ENCODE results near the gene PRR11.
"Not testable (repeated sequence)": the region's sequence is repeated elsewhere in the genome, so short reads cannot be mapped to it uniquely, and the experiment has no call there.

PRR11 gene

DNA sequence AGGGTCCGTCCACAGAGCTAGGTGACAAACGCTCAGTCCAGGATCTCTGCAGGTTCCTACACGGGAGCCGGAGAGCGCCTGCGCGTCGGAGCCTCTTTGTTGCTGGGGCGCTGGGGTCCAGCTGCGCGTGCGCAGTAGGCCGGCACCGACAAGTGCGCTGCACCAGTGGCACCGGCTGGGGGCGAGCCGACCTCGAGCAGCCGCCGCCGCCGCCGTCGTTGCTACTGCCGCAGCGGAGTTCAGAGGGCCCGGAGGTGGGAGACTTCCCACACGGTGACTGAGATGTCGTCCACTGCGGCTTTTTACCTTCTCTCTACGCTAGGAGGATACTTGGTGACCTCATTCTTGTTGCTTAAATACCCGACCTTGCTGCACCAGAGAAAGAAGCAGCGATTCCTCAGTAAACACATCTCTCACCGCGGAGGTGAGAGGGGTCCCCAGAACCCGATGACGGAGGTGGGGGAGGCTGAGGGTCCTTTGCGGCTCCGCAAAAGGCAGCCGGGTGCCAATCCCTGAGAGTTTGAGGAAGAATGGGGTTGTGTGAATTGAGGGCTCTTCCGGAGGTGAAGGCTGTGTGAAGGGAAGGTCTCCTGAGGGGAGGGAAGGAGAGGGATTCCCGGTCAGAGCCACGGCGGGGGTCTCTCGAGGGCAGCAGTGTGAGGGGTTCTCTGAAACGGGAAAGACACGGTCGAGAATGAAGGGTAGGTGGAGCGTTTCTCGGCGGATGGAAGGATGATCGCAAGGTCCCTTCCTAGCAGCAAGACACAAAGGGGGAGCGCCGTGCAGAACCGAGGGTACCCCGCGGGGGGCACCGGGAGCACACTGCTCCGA, 65.0 kb downstream of the PRR11 start, which contains the start of gene GDPD1:
Gene GDPD1 (plus strand): TSS at position 184 of the 831 bp plus-strand sequence. CDS start 99 bp downstream, at position 283.
- DNase-seq, result peak; percentile 87 to 92

DNA sequence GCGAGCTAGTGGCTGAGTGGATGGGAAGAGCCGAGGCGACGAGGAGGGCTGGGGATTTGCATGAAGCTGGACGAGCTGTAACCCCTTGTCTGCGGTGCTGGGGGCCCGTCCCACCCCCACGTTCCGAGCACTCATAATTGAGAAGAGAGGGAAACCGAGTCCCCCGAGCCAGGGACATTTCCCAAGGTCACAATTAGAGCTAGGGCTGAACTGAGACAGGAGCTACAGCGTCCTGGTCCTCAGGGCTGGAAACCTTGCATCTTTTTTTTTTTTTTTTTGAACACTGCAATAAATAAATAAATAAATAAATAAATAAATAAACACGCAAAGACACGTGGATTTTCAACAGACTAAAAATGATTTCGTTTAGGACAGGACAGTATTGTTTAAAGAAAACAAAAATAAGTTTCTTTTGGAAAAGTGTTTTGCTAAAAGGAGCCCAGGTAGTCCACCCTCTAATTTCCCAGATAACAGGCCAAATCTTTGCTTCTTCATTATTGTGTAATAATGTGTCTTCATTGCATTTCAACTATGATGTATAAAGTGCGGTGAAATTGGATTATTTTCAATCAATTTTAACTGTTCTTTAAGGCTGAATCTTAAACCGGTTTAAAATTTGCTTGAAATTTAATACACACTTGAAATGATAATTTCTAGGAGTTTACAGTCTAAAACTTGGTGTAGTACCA, 65.8 kb downstream of the PRR11 start:
- DNase-seq, result peak in 1 of 2 donors; percentile 15

DNA sequence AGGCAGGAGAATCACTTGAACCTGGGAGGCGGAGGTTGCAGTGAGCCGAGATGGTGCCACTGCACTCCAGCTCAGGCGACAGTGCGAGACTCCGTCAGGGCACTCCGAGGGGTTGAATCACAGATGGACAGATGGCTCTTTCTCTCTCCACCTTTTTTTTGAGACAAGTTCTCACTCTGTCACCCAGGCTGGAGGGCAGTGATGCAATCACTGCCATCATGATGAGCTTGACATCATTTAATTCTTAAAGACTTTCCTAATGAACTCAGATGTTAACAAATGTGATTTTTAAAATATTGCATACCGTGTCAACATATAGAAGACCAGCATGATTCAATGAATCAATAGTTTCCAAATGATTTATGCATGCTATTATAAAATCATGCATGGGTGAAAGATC, 68.3 kb downstream of the PRR11 start:
- no peak for DNase-seq

DNA sequence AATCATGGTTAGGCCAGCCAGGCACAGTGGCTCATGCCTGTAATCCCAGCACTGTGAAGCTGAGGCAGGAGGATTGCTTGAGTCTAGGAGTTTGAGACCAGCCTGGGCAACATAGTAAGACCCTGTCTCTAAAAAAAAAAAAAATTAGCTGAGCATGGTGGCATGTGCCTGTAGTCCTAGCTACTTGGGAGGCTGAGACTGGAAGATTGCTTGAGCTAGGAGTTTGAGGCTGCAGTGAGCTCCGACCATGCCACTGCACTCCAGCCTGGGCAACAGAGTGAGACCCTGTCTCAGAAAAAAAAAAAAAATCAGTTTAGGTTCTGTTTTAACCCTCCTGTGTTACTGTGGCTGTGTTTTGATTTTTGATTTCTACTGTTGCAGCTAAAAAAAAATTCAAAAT, 73.0 kb downstream of the PRR11 start:
- DNase-seq, result not testable (repeated sequence)

DNA sequence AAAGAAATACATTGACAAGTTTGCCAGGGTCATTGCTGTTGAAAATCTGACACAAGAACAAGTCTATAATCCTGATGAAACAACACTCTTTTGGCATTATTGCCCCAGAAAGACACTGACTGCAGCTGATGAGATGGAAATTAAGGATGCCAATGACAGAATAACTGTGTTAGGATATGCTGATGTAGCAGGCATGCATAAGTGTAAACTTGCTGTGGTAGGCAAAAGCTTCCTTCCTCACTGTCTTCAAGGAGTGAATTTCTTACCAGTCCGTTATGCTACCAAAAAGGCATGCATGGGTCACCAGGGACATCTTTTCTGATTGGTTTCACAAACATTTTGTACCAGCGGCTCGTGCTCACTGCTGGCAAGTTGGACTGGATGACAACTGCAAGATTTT, 75.2 kb downstream of the PRR11 start:
- no peak for DNase-seq

DNA sequence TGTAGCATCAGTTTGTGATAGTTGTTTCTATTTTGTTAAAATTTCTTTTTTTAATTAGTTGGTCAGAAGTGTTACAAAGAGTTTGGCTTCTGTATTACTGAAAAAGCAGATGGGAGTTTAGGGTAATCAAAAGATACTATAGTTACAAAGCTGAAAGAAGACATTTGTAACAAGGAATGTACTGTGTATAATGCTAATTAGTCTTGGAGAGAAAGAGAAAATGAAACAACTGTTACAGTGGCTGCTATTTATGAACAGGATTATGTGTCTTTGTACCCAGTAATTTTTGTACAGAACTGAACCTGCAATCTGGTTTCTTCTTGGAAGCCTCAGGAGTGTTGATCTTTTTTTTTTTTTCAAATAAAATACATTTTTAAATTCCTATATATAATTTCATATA, 79.1 kb downstream of the PRR11 start:
- peak in 1 of 2 donors; percentile 82 for DNase-seq

DNA sequence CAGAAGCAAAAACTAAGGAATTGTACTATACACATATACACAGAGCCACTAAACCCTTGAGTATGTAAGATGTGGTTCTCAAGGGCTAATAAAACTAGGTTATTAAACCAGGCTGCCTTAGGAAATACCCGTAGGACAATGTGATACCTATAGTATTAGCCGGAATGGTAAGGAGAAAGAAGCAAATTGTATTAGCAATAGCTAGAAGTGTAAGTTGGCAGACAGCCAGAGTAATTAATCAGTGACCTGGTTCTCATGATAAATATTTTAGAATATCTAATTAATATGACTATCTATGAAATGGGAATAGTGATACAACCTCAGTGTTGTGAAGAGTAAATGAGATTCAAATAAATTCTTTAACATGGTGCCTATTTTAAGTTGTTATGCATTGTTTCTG, 83.4 kb downstream of the PRR11 start:
- no peak for DNase-seq

DNA sequence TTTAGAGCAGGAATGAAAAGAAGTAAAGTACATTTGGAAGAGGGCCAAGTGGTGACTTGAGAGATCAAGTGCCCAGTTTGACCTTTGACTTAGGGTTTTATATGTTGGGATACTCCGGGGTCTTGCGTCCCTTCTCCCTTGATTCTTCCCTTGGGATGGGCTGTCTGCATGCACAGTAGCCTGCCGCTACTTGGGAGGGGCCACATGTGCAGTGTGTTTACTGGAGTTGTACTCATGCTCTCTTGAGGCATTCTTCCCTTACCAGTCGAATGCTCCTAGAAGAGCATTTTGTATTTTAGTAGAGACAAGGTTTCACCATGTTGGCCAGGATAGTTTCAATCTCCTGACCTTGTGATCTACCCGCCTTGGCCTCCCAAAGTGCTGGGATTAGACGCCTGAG, 88.5 kb downstream of the PRR11 start:
- no peak for DNase-seq

All from hippocampal formation (tissue), 2 donors.